GM18517 (cell line): ENCODE data around the gene DLK2.

ENCODE experiments used
- ATAC-seq: cut with Tn5 transposase; IDR thresholded peaks from one replicate; pipeline ENCODE4 v1.9.1; 2021; ENCODE audit warnings: mild to moderate bottlenecking, moderate library complexity; ENCODE audit not compliant: unreplicated experiment

DLK2 gene

GRCh38 chr6:43454696-43455530 is 435 bp downstream of the DLK2 start:
- ATAC-seq, result no peak

- ATAC-seq, result no peak
These were observed 1.1 kb downstream of the DLK2 start for GRCh38 chr6:43454290-43454695.

- ATAC-seq, result no peak
These were observed 1.5 kb downstream of the DLK2 start for GRCh38 chr6:43453831-43454230.

GRCh38 chr6:43452896-43453295 is 2.5 kb downstream of the DLK2 start:
- no peak for ATAC-seq

DNA sequence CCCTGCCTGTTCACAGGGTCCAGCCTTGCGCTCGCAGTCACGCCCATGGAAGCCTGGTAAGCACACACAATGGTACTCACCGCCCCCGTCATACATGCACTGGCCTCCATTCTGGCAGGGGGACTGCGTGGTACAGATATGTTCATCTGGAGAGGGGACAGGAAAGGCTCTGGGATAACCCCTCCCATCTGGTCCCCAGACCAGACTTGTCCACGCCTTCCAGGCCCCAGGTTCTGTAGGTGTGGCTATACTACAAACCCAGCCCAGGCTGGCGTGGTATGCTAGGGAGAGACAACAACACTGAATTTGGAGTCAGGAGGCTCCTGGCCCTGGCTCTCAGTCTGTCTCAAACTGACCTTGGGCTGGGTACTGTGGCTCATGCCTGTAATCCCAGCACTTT is 3.4 kb downstream of the DLK2 start:
- ATAC-seq, result no peak

- no peak for ATAC-seq
These were observed 4.0 kb downstream of the DLK2 start for GRCh38 chr6:43451348-43451747.

- ATAC-seq, result no peak
These were observed 4.6 kb downstream of the DLK2 start for GRCh38 chr6:43450699-43451131.

- no peak for ATAC-seq
These were observed 6.4 kb downstream of the DLK2 start for GRCh38 chr6:43448916-43449315.

GRCh38 chr6:43447604-43448003 is 7.7 kb downstream of the DLK2 start:
- no peak for ATAC-seq

GRCh38 chr6:43445576-43445975 is 9.8 kb downstream of the DLK2 start:
- ATAC-seq, result no peak

DNA sequence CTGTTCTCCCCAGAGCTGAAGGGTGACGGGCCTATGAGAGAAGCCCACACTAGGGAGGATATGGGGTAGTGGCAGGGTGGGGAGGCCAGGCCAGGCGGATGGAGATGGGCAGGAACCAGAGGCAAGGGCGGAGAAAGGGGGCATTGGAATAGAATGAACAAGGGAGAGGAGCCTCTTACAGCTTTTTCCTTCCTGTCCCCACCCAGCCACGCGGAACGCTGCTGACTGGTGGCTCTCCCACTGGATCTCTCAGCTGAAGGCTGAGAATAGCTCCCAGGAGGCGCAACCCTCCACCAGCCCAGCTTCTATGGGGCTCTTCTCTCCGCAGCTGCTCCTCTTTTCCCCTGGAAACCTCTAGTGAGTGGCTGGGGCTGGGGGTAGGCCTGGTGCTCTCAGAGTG is 10.8 kb downstream of the DLK2 start:
- no peak for ATAC-seq

GRCh38 chr6:43444036-43444435 is 11.3 kb downstream of the DLK2 start:
- ATAC-seq, result no peak

DNA sequence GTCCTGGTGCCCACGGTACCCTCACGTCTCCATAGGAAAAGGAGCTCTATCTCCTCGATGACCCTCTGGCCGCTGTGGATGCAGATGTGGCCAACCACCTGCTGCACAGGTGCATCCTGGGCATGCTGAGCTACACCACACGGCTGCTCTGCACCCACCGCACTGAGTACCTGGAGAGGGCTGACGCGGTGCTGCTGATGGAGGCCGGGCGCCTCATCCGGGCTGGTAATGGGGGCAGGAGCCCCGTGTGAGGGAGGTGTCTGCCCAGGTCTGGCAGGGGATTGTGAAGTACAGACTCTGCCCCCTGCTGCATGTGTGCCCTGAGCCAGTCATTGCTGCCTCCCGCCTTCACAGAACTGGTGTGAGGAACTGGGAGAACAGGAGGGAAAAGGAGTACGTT is 12.4 kb downstream of the DLK2 start:
- ATAC-seq, result no peak

GRCh38 chr6:43437700-43438099 is 17.6 kb downstream of the DLK2 start:
- no peak for ATAC-seq

GRCh38 chr6:43436577-43437282 is 18.6 kb downstream of the DLK2 start:
- no peak for ATAC-seq

GRCh38 chr6:43435682-43436437 is 19.5 kb downstream of the DLK2 start:
- ATAC-seq, result no peak

- ATAC-seq, result no peak
These were observed 20.4 kb downstream of the DLK2 start for GRCh38 chr6:43434943-43435342.

DNA sequence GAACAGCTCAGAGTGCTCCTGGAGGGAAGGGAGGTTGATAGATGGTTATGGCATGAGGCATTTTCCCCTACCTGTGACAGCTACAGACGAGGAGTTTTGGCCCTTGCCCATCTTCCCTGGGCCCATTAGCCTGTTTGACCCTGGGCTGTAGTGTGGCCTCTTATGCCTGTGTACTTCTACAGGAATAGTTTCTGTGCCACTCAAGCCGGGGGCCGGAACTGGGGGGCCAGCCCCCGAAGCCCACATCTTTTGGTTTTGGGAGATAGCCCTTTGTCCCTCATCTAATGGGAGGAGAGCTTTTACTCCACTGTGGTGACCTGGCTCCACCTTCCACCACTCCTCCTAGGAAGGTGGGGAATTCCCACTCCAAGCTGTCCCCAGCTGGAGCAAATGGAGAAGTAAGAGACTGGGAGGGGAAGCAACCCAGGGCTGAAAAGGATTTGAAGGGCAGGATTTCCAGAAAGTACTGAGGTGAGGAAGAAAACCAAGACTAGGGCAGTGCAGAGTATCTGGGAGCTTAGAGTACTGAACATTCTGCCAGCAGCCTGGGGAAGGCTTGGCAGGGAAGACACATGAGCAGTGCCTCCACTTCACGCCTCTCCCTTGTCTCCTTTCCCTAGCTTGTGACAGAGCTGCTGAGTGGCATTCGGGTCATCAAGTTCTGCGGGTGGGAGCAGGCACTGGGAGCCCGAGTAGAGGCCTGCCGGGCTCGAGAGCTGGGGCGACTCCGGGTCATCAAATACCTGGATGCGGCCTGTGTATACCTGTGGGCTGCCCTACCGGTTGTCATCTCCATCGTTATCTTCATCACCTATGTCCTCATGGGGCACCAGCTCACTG is 21.1 kb downstream of the DLK2 start:
- no peak for ATAC-seq

GRCh38 chr6:43433148-43433547 is 22.2 kb downstream of the DLK2 start:
- ATAC-seq, result no peak

DNA sequence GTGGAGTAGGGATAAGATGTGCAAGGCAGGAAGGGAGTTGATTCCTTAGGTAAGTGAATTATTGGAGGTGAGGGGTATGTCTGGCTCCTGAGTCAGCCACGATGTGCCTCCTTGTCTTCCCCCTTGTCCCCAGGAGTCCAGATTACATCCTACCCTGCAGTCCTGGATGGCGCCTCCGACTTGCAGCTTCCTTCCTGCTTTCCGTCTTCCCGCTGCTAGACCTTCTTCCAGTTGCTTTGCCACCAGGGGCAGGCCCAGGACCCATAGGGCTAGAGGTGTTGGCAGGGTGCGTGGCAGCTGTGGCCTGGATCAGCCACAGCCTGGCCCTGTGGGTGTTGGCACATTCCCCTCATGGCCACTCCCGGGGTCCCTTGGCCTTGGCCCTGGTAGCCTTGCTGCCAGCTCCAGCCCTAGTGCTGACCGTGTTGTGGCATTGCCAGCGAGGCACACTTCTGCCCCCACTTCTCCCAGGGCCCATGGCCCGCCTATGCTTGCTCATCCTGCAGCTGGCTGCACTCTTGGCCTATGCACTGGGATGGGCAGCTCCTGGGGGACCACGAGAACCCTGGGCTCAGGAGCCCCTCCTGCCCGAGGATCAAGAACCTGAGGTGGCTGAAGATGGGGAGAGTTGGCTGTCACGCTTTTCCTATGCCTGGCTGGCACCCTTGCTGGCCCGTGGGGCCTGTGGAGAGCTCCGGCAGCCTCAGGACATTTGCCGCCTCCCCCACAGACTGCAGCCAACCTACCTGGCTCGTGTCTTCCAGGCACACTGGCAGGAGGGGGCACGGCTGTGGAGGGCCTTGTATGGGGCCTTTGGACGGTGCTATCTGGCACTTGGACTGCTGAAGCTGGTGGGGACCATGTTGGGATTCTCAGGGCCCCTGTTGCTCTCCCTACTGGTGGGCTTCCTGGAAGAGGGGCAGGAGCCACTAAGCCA is 23.1 kb downstream of the DLK2 start:
- ATAC-seq, result no peak
